ENCODE results near the gene ACAN. TPM values are rescaled to one million over a fixed set of nuclear protein-coding genes. Genes with fewer than 3 reads are reported as not detected.

Gene ACAN
- total RNA-seq, 1 donor: 3.3 TPM

- H3K4me3 ChIP-seq (ENCODE audit: low read depth, low read length): no peak overlapping the region
- DNase-seq (ENCODE audit: low read depth): no peak
- no peak for TF ChIP-seq CTCF (IDR thresholded peaks at IDR 0.05; ENCODE audit: insufficient read depth, low read length)
Observed at GRCh38 chr15:88900309-88900981, 97.2 kb downstream of the ACAN start.

- H3K4me3 ChIP-seq (ENCODE audit: low read depth, low read length): no peak overlapping the region
- TF ChIP-seq CTCF (IDR thresholded peaks at IDR 0.05; ENCODE audit: insufficient read depth, low read length): no peak
- DNase-seq (ENCODE audit: low read depth): no peak
Observed at GRCh38 chr15:88900982-88901418, 97.8 kb downstream of the ACAN start.

GRCh38 chr15:88901508-88902220 is 98.4 kb downstream of the ACAN start:
- no peak for TF ChIP-seq CTCF (IDR thresholded peaks at IDR 0.05; ENCODE audit: insufficient read depth, low read length)
- no peak for DNase-seq (ENCODE audit: low read depth)
- no peak overlapping the region for H3K4me3 ChIP-seq (ENCODE audit: low read depth, low read length)

GRCh38 chr15:88902221-88902835 is 99.1 kb downstream of the ACAN start:
- DNase-seq (ENCODE audit: low read depth): no peak

GRCh38 chr15:88902846-88903245 is 99.6 kb downstream of the ACAN start:
- no peak overlapping the region for H3K4me3 ChIP-seq (ENCODE audit: low read depth, low read length)
- no peak for DNase-seq (ENCODE audit: low read depth)
- TF ChIP-seq CTCF (IDR thresholded peaks at IDR 0.05; ENCODE audit: insufficient read depth, low read length): no peak

More at GRCh38 chr15:88902221-88902835, 99.1 kb downstream of the ACAN start:
- no peak for TF ChIP-seq CTCF (IDR thresholded peaks at IDR 0.05; ENCODE audit: insufficient read depth, low read length)
- no peak overlapping the region for H3K4me3 ChIP-seq (ENCODE audit: low read depth, low read length)

GRCh38 chr15:88904257-88904623 is 101.0 kb downstream of the ACAN start:
- TF ChIP-seq CTCF (IDR thresholded peaks at IDR 0.05; ENCODE audit: insufficient read depth, low read length): no peak
- DNase-seq (ENCODE audit: low read depth): no peak
- no peak overlapping the region for H3K4me3 ChIP-seq (ENCODE audit: low read depth, low read length)

Measured in fibroblast of the aortic adventitia (primary cell).